ENCODE data around the gene IFNA4.
"Not testable (repeated sequence)": the region's sequence is repeated elsewhere in the genome, so short reads cannot be mapped to it uniquely, and the experiment has no call there.

DNA sequence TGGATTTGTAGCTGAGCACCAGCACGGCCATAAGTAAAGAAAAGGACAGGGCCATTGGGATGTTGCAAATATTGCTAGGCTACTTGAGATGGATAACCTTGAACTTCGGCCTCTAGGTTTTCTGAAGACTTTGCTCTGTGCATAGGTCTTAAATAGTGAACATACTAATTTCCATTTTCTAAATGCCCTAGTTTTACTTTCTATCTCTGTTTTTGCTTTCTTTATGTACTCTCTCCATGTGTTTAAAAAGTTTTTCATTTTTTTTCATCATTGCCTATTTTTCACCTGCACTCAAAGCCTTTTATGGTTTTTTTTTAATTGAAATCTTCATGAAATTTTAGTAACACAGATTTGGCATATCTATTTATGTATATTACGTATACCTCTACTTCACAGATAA, 19.7 kb upstream of the IFNA4 start, which contains the start of gene IFNA10:
- TF ChIP-seq, protein P1, sequence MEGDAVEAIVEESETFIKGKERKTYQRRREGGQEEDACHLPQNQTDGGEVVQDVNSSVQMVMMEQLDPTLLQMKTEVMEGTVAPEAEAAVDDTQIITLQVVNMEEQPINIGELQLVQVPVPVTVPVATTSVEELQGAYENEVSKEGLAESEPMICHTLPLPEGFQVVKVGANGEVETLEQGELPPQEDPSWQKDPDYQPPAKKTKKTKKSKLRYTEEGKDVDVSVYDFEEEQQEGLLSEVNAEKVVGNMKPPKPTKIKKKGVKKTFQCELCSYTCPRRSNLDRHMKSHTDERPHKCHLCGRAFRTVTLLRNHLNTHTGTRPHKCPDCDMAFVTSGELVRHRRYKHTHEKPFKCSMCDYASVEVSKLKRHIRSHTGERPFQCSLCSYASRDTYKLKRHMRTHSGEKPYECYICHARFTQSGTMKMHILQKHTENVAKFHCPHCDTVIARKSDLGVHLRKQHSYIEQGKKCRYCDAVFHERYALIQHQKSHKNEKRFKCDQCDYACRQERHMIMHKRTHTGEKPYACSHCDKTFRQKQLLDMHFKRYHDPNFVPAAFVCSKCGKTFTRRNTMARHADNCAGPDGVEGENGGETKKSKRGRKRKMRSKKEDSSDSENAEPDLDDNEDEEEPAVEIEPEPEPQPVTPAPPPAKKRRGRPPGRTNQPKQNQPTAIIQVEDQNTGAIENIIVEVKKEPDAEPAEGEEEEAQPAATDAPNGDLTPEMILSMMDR (conservative IDR thresholded peaks at IDR 0.05; ENCODE audit: low read length), result not testable (repeated sequence)
- TF ChIP-seq EZH2phosphoT487 (IDR thresholded peaks at IDR 0.05; ENCODE audit: borderline replicate concordance, low read depth, low read length), result not testable (repeated sequence)

Measured in OCI-LY7 (cell line).